ENCODE measurements around the gene MGARP.
"Not testable (repeated sequence)": the region's sequence is repeated elsewhere in the genome, so short reads cannot be mapped to it uniquely, and the experiment has no call there.

Gene MGARP

GRCh38 chr4:139278912-139279759 is 889 bp downstream of the MGARP start:
- Histone ChIP-seq H2AFZ (ENCODE audit: low read depth, low read length) (peak overlapping the region; percentile 70), H3K27me3 (ENCODE audit: insufficient read depth, low read length) (peaks cover 13% of the 10 kb centered on the region), H3K36me3 (ENCODE audit: insufficient read depth, low read length) (no peaks in the 10 kb centered on the region), H3K9me3 (ENCODE audit: low read length) (peaks cover 5% of the 10 kb centered on the region), H3K4me3 (ENCODE audit: low read length) (peak overlapping the region; percentile 42), H3K4me1 (ENCODE audit: insufficient read depth, low read length) (peaks cover 3% of the 10 kb centered on the region)

- Histone ChIP-seq H2AFZ (ENCODE audit: low read depth, low read length) (no peak overlapping the region), H3K27me3 (ENCODE audit: insufficient read depth, low read length) (peaks cover 13% of the 10 kb centered on the region), H3K9me3 (ENCODE audit: low read length) (peaks cover 5% of the 10 kb centered on the region), H3K36me3 (ENCODE audit: insufficient read depth, low read length) (no peaks in the 10 kb centered on the region), H3K4me3 (ENCODE audit: low read length) (no peak overlapping the region), H3K4me1 (ENCODE audit: insufficient read depth, low read length) (peaks cover 3% of the 10 kb centered on the region)
Measured at GRCh38 chr4:139278485-139278884, 1.5 kb downstream of the MGARP start.

GRCh38 chr4:139275281-139275735 is 4.7 kb downstream of the MGARP start:
- Histone ChIP-seq H3K4me3 (ENCODE audit: low read length) (no peak overlapping the region), H2AFZ (ENCODE audit: low read depth, low read length) (no peak overlapping the region), H3K27me3 (ENCODE audit: insufficient read depth, low read length) (peaks cover 13% of the 10 kb centered on the region), H3K4me1 (ENCODE audit: insufficient read depth, low read length) (peaks cover 3% of the 10 kb centered on the region), H3K36me3 (ENCODE audit: insufficient read depth, low read length) (no peaks in the 10 kb centered on the region), H3K9me3 (ENCODE audit: low read length) (peaks cover 5% of the 10 kb centered on the region)

- Histone ChIP-seq H3K27me3 (ENCODE audit: insufficient read depth, low read length) (peaks cover 12% of the 10 kb centered on the region), H2AFZ (ENCODE audit: low read depth, low read length) (no peak overlapping the region), H3K4me1 (ENCODE audit: insufficient read depth, low read length) (peaks cover 3% of the 10 kb centered on the region), H3K9me3 (ENCODE audit: low read length) (peaks cover 5% of the 10 kb centered on the region), H3K36me3 (ENCODE audit: insufficient read depth, low read length) (no peaks in the 10 kb centered on the region), H3K4me3 (ENCODE audit: low read length) (no peak overlapping the region)
Measured at GRCh38 chr4:139274790-139275189, 5.2 kb downstream of the MGARP start.

- H3K36me3 ChIP-seq (ENCODE audit: insufficient read depth, low read length) = no peaks in the 10 kb centered on the region
- H2AFZ ChIP-seq (ENCODE audit: low read depth, low read length) = no peak overlapping the region
- no peaks in the 10 kb centered on the region for H3K9me3 ChIP-seq (ENCODE audit: low read length)
- peaks cover 3% of the 10 kb centered on the region for H3K27me3 ChIP-seq (ENCODE audit: insufficient read depth, low read length)
- H3K4me3 ChIP-seq (ENCODE audit: low read length) = no peak overlapping the region
- H3K4me1 ChIP-seq (ENCODE audit: insufficient read depth, low read length) = no peaks in the 10 kb centered on the region
Measured at GRCh38 chr4:139273835-139274234, 6.2 kb downstream of the MGARP start.

- H3K4me3 ChIP-seq (ENCODE audit: low read length) = no peak overlapping the region
- peaks cover 12% of the 10 kb centered on the region for H3K4me1 ChIP-seq (ENCODE audit: insufficient read depth, low read length)
- H3K27me3 ChIP-seq (ENCODE audit: insufficient read depth, low read length) = no peaks in the 10 kb centered on the region
- no peaks in the 10 kb centered on the region for H3K9me3 ChIP-seq (ENCODE audit: low read length)
- no peaks in the 10 kb centered on the region for H3K36me3 ChIP-seq (ENCODE audit: insufficient read depth, low read length)
- peak overlapping the region; percentile 91 for H2AFZ ChIP-seq (ENCODE audit: low read depth, low read length)
Measured at GRCh38 chr4:139267301-139267700, 12.7 kb downstream of the MGARP start.

- Histone ChIP-seq H3K4me3 (ENCODE audit: low read length) (peak overlapping the region; percentile 57), H3K27me3 (ENCODE audit: insufficient read depth, low read length) (no peaks in the 10 kb centered on the region), H3K9me3 (ENCODE audit: low read length) (no peaks in the 10 kb centered on the region), H2AFZ (ENCODE audit: low read depth, low read length) (peak overlapping the region; percentile 91), H3K4me1 (ENCODE audit: insufficient read depth, low read length) (peaks cover 12% of the 10 kb centered on the region), H3K36me3 (ENCODE audit: insufficient read depth, low read length) (no peaks in the 10 kb centered on the region)
Measured at GRCh38 chr4:139266583-139267257, 13.3 kb downstream of the MGARP start.

GRCh38 chr4:139266208-139266582 is 13.8 kb downstream of the MGARP start:
- Histone ChIP-seq H3K4me1 (ENCODE audit: insufficient read depth, low read length) (peaks cover 12% of the 10 kb centered on the region), H2AFZ (ENCODE audit: low read depth, low read length) (peak overlapping the region; percentile 91), H3K9me3 (ENCODE audit: low read length) (no peaks in the 10 kb centered on the region), H3K36me3 (ENCODE audit: insufficient read depth, low read length) (no peaks in the 10 kb centered on the region), H3K27me3 (ENCODE audit: insufficient read depth, low read length) (no peaks in the 10 kb centered on the region), H3K4me3 (ENCODE audit: low read length) (peak overlapping the region; percentile 57)

GRCh38 chr4:139265654-139266053 is 14.4 kb downstream of the MGARP start:
- Histone ChIP-seq H3K4me3 (ENCODE audit: low read length) (no peak overlapping the region), H3K9me3 (ENCODE audit: low read length) (no peaks in the 10 kb centered on the region), H2AFZ (ENCODE audit: low read depth, low read length) (no peak overlapping the region), H3K36me3 (ENCODE audit: insufficient read depth, low read length) (no peaks in the 10 kb centered on the region), H3K27me3 (ENCODE audit: insufficient read depth, low read length) (no peaks in the 10 kb centered on the region), H3K4me1 (ENCODE audit: insufficient read depth, low read length) (peaks cover 12% of the 10 kb centered on the region)

GRCh38 chr4:139256349-139256748 is 23.7 kb downstream of the MGARP start:
- Histone ChIP-seq H3K9me3 (ENCODE audit: low read length) (no peaks in the 10 kb centered on the region), H3K4me3 (ENCODE audit: low read length) (no peak overlapping the region), H3K27me3 (ENCODE audit: insufficient read depth, low read length) (no peaks in the 10 kb centered on the region), H2AFZ (ENCODE audit: low read depth, low read length) (no peak overlapping the region), H3K4me1 (ENCODE audit: insufficient read depth, low read length) (no peaks in the 10 kb centered on the region), H3K36me3 (ENCODE audit: insufficient read depth, low read length) (no peaks in the 10 kb centered on the region)

- H3K36me3 ChIP-seq (ENCODE audit: insufficient read depth, low read length); H3K9me3 ChIP-seq (ENCODE audit: low read length); H3K4me1 ChIP-seq (ENCODE audit: insufficient read depth, low read length); H3K4me3 ChIP-seq (ENCODE audit: low read length); H3K27me3 ChIP-seq (ENCODE audit: insufficient read depth, low read length); H2AFZ ChIP-seq (ENCODE audit: low read depth, low read length): not testable (repeated sequence)
Measured at GRCh38 chr4:139255581-139255980, 24.4 kb downstream of the MGARP start.

GRCh38 chr4:139253713-139254112 is 26.3 kb downstream of the MGARP start:
- Histone ChIP-seq H3K4me3 (ENCODE audit: low read length) (no peak overlapping the region), H3K27me3 (ENCODE audit: insufficient read depth, low read length) (no peaks in the 10 kb centered on the region), H3K9me3 (ENCODE audit: low read length) (no peaks in the 10 kb centered on the region), H2AFZ (ENCODE audit: low read depth, low read length) (no peak overlapping the region), H3K4me1 (ENCODE audit: insufficient read depth, low read length) (no peaks in the 10 kb centered on the region), H3K36me3 (ENCODE audit: insufficient read depth, low read length) (no peaks in the 10 kb centered on the region)

GRCh38 chr4:139253046-139253445 is 27.0 kb downstream of the MGARP start:
- no peaks in the 10 kb centered on the region for H3K4me1 ChIP-seq (ENCODE audit: insufficient read depth, low read length)
- H3K9me3 ChIP-seq (ENCODE audit: low read length) = no peaks in the 10 kb centered on the region
- H2AFZ ChIP-seq (ENCODE audit: low read depth, low read length) = no peak overlapping the region
- no peak overlapping the region for H3K4me3 ChIP-seq (ENCODE audit: low read length)
- H3K27me3 ChIP-seq (ENCODE audit: insufficient read depth, low read length) = no peaks in the 10 kb centered on the region
- H3K36me3 ChIP-seq (ENCODE audit: insufficient read depth, low read length) = no peaks in the 10 kb centered on the region
